ACHN (cell line): ENCODE measurements around the gene GGA2.
"Not testable (repeated sequence)": the region's sequence is repeated elsewhere in the genome, so short reads cannot be mapped to it uniquely, and the experiment has no call there.

Experiments used
- DNase-seq: peaks from one replicate; pipeline ENCODE4 v3.0.0-alpha.2; 2015
- in situ Hi-C: cut with HindIII; loops from 2 replicates; pipeline ENCODE4 v1.10.0; 2017; ENCODE audit warnings: low sequenced_read_pairs, low pct_ligation_motif_present, low pct_unique_long_range_greater_than_20kb

Gene GGA2

DNA sequence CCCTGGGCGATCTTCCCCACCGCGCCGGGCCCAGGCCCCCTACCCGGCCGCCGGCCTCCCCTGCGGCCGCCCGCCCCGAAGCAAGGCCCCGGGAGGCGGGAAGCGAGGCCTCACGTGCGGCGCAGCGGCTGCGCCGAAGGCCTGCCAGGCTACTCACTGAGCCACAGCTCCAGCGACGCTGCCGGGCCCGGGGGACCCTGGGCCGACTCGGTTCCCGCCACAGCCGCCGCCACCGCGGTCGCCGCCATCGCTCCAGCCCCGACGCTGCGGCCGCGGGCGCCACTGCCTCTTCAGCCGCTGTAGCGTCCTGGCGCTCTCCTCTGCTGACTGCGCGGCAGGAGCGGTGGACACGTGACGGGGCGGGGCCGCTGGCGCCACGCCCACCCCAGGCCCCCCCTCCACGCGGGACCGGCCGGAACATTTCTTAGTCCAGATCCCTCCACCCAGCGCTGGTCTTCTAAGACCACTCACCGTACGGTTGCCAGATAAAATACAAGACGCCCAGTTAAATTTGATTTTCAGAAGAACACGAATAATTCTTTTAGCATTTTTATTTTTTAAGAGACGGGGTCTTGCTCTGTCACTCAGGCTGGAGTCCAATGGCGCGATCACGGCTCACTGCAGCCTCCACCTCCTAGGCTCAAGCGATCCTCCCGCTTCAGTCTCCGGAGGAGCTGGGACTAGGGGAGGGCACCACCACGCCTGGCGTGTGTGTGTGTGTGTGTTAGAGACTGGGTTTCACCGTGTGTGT lies at the start of gene GGA2:
Gene GGA2, minus strand, starts transcription at position 331 of the 751 bp plus-strand sequence. Its CDS starts 83 bp downstream, at position 248.
- in situ Hi-C loops = no loop called here

DNA sequence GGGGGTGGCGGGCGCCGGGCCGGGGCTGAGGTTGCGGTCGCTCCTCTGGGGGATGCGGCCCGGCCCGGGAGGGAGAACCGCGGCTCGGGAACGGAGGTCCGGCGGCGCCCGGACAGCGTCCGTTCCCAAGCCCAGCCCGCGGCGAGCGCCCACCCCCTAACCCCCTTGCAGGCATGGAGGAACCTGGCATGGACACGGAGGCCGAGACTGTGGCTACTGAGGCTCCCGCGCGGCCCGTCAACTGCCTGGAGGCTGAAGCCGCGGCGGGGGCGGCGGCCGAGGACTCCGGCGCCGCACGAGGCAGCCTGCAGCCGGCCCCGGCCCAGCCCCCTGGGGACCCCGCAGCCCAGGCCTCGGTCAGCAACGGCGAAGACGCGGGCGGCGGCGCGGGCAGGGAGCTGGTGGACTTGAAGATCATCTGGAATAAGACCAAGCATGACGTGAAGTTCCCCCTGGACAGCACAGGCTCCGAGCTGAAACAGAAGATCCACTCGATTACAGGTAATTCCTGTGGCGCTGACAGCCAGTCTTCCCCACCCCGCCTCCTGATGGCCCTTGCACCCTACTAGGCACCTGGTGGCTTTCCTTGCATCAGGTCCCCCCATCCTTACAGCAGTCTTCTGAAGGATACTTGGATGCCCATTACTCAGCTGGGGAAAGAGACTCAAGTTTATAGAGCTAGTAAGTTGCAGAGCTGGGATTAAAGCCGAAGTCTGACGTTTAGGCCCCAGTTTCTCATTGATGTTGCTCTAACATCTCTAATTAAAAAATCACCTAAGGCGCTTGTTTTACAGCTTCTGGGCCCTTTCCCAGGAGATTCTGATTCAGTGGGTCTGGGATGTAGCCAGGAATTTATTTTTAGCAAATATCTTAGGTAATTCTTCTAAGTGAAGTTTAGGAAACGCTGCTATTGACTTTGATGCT lies 47.7 kb upstream of the GGA2 start:
- in situ Hi-C loops = no loop called here
- DNase-seq = no peak

More for the DNA sequence above, at the start of gene GGA2:
- peak; percentile 86 for DNase-seq

- peak; percentile 99 for DNase-seq
- in situ Hi-C loops = no loop called here
These were observed 46.8 kb upstream of the GGA2 start, which contains the start of the genes EARS2 and UBFD1 for GRCh38 chr16:23556881-23557778. Gene EARS2, minus strand, starts transcription at chr16:23557350. Its CDS starts 7 bp downstream, at chr16:23557343. Gene UBFD1, plus strand, starts transcription at chr16:23557727. Its CDS starts 16 bp downstream, at chr16:23557743.

DNA sequence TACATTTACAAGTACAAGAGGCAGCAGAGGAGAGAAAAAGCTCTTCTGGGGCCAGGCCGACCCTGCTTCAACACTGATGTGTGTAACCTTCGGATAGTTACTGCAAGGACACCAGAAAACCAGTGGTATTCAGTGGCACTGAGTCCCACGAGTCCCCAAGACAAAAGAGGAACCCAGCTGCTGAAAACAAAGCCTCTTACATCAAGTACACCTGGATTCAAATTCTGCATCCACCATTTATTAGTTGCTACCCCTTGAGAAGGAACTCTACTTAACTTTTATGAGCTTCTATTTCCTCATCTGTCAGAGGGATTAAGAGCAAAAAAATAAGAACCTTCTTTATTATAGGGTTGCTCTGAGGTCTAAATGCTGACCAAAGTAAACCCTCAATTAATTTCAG lies 44.2 kb upstream of the GGA2 start:
- in situ Hi-C loops = no loop called here
- no peak for DNase-seq

- no peak for DNase-seq
- in situ Hi-C loops = no loop called here
These were observed 41.9 kb upstream of the GGA2 start for GRCh38 chr16:23552161-23552560.

GRCh38 chr16:23549938-23550337 lies 39.6 kb upstream of the GGA2 start:
- no peak for DNase-seq
- in situ Hi-C loops = no loop called here

- in situ Hi-C loops = no loop called here
- no peak for DNase-seq
These were observed 34.1 kb upstream of the GGA2 start for GRCh38 chr16:23544436-23544835.

DNA sequence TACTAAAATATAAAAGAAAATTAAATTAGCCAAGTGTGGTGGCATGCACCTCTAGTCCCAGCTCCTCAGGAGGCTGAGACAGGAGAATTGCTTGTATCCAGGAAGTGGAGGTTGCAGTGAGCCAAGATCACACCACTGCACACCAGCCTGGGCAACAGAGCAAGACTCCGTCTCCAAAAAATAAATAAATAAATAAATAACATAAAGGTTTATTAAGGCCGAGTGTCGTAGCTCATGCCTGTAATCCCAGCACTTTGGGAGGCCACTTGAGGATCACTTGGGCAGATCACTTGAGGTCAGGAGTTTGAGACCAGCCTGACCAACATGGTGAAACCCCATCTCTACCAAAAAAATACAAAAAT lies 30.5 kb upstream of the GGA2 start:
- in situ Hi-C loops, DNase-seq: not testable (repeated sequence)

- DNase-seq = no peak
- in situ Hi-C loops = no loop called here
These were observed 29.9 kb upstream of the GGA2 start for GRCh38 chr16:23539984-23540816.

- in situ Hi-C loops = no loop called here
- no peak for DNase-seq
These were observed 28.6 kb upstream of the GGA2 start for GRCh38 chr16:23538919-23539278.

DNA sequence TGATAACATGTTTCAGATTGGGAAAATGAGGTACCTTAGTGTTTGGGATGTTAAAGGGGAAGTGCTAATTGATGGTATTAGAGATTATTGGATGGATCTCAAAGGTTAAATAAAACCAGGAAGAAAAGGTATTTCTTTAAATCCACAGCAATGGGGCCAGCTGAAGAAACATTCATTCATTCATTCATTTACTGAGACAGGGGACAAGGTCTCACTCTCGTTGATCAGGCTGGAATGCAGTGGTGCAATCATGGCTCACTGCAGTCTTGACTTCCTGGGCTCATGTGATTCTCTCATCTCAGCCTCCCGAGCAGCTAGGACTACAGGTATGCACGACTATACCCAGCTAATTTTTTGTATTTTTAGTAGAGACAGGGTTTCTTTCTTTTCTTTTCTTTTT lies 27.1 kb upstream of the GGA2 start:
- in situ Hi-C loops = no loop called here
- DNase-seq = no peak

GRCh38 chr16:23535901-23536300 lies 25.6 kb upstream of the GGA2 start:
- in situ Hi-C loops = no loop called here
- peak; percentile 74 for DNase-seq

DNA sequence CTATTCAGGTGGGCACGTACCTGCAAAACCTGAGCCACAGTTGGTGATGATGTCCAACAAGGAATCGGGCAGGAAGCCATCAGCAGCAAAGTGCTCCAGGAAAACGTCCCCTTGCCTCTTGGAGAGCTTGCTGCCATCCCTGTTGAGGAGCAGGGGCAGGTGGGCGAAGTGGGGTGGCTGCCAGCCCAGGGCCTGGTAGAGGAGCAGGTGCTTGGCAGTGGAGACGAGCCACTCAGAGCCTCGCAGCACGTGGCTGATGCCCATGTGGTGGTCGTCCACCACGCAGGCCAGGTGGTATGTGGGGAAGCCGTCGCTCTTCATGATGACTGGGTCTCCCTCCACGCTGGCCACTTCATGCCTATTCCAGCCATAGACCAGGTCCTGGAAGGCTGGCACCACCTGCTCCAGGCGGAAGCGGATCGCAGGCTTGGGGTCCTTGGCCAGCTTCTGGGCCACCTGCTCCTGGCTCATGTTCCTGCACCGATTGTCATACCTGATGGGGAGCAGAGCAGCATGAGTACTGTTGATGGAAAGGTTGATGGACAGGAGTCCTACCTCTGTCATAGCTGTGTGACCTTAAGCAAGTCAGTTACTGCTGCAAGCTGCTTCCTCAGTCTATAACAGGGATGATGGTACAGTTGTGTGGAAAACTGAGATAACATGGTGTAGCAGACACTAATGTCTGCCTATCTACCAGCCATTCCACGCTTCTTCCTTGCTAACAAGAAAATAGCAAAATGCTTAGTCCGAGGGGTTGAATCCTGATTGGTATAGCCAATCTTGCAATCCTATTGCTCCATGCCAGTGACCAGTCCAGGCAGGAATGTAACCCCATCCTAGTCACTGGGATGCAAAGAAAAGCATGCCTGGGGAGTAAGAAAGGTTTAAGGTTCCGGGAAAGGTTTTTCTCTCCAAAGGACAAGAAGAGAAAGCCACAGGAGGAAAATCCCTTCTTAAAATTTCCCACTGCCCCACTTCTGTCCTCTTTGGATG lies 24.9 kb upstream of the GGA2 start:
- in situ Hi-C loops = no loop called here

DNA sequence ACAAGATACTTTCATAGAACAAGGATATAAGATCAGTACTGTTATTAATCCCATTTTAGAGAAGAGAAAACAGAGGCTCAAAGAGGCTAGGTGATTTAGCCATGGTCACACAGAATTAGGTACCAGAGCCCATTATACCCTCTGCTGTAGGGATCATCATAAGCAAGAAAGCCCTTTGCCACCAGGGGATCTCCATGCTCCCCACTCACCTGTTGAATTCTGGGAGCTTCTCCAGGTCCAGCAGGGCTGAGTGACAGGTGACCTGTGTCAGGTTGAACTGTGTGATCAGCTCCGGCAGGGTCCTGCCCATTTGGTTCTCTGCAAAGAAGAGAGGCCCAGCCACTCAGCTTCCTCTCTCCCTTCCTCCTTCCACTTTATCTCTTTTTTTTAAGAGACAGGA lies 22.2 kb upstream of the GGA2 start:
- DNase-seq = no peak
- in situ Hi-C loops = no loop called here

More for the DNA sequence above, 24.9 kb upstream of the GGA2 start:
- no peak for DNase-seq

GRCh38 chr16:23530062-23530461 lies 19.8 kb upstream of the GGA2 start:
- DNase-seq = no peak
- in situ Hi-C loops = no loop called here

DNA sequence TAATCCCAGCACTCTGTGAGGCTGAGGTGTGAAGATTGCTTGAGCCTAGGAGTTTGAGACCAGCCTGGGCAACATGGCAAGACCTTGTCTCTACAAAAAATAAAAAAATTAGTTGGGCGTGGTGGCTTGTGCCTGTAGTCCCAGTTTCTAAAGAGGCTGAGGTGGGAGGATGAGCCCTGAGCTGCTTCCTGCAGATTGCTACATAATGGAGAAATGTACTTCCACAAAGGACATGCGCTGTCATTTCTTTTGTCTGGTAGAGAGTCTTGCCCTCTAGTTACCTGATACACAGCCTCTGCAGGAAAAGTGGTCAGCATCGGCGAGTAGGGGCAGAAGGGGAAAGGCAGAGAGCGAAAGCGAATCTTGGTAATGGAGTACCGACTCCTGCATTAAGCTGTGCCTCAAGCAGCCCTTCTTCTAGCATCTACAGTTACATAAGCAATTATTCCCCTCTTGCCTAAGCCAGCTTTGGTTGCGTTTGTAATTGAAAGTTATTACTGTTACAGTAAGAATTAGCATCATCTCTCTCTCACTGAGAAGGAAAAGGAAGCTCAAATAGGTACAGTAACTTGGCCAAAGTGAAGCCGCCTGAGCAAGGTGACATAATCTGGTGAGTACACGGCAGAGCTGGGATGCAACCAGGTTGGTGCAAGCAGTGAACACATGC lies 18.5 kb upstream of the GGA2 start:
- in situ Hi-C loops = no loop called here

More for the DNA sequence above, 18.5 kb upstream of the GGA2 start:
- no peak for DNase-seq
